GM23338 (cell line): ENCODE data around the gene DLG5. TPM values are rescaled to one million over a fixed set of nuclear protein-coding genes. Genes with fewer than 3 reads are reported as not detected.

Experiments
- ATAC-seq: fragments of 200-7000 bp; cut with Tn5 transposase; 3 replicates; pipeline ENCODE4 v1.9.1; 2020
- DNase-seq: peaks from one replicate; pipeline ENCODE4 v3.0.0-alpha.2; 2015; ENCODE audit warnings: low spot score
- H2AFZ ChIP-seq: fragments of 200-600 bp; sonication (generic); 2 replicates; pipeline ENCODE4 v1.8.0; 2016; ENCODE audit warnings: antibody characterized with exemption, mild to moderate bottlenecking, moderate library complexity
- H3F3A ChIP-seq: fragments of 200-600 bp; sonication (generic); replicated peaks from 2 replicates; pipeline ENCODE4 v1.8.0; 2017; ENCODE audit warnings: antibody characterized with exemption, mixed run types, low read depth
- H3K27ac ChIP-seq: fragments of 200-600 bp; sonication (generic); 2 replicates; pipeline ENCODE4 v1.6.1; 2016; ENCODE audit warnings: low read depth
- H3K27me3 ChIP-seq: fragments of 200-600 bp; sonication (generic); 2 replicates; pipeline ENCODE4 v1.8.0; 2016; ENCODE audit warnings: mild to moderate bottlenecking, mixed run types, moderate library complexity; ENCODE audit not compliant: insufficient read depth
- H3K36me3 ChIP-seq: fragments of 200-600 bp; sonication (generic); 2 replicates; pipeline ENCODE4 v1.8.0; 2016; ENCODE audit warnings: mild to moderate bottlenecking; ENCODE audit not compliant: insufficient read depth
- H3K4me1 ChIP-seq: fragments of 200-600 bp; sonication (generic); 2 replicates; pipeline ENCODE4 v1.8.0; 2016; ENCODE audit warnings: mild to moderate bottlenecking, moderate library complexity; ENCODE audit not compliant: insufficient read depth
- H3K4me2 ChIP-seq: fragments of 200-600 bp; sonication (generic); 2 replicates; pipeline ENCODE4 v1.7.1; 2017; ENCODE audit warnings: mixed run types
- H3K4me3 ChIP-seq: fragments of 200-600 bp; sonication (generic); 2 replicates; pipeline ENCODE4 v1.6.1; 2016; ENCODE audit warnings: mixed run types
- H3K79me2 ChIP-seq: fragments of 200-600 bp; sonication (generic); replicated peaks from 2 replicates; pipeline ENCODE4 v1.8.0; 2017; ENCODE audit warnings: mild to moderate bottlenecking; ENCODE audit not compliant: insufficient read depth
- H3K9me2 ChIP-seq: fragments of 200-600 bp; sonication (generic); 2 replicates; pipeline ENCODE4 v1.8.0; 2017; ENCODE audit not compliant: insufficient read depth
- H4K20me1 ChIP-seq: fragments of 200-600 bp; sonication (generic); replicated peaks from 2 replicates; pipeline ENCODE4 v1.8.0; 2017; ENCODE audit warnings: mild to moderate bottlenecking; ENCODE audit not compliant: insufficient read depth
- H3K27ac Mint-ChIP-seq: 2 replicates; pipeline ENCODE4 v1.8.0; 2020; ENCODE audit warnings: inconsistent platforms, mild to moderate bottlenecking, moderate library complexity, mixed read lengths
- H3K27me3 Mint-ChIP-seq: 3 replicates; pipeline ENCODE4 v1.8.0; 2022; ENCODE audit warnings: low read depth, mild to moderate bottlenecking, moderate library complexity, mixed read lengths, inconsistent platforms; ENCODE audit not compliant: insufficient read depth, poor library complexity
- H3K36me3 Mint-ChIP-seq: 3 replicates; pipeline ENCODE4 v1.8.0; 2021; ENCODE audit warnings: low read depth, mild to moderate bottlenecking, inconsistent platforms, moderate library complexity, mixed read lengths
- H3K4me1 Mint-ChIP-seq: 3 replicates; pipeline ENCODE4 v1.8.0; 2020; ENCODE audit warnings: mild to moderate bottlenecking, inconsistent platforms, mixed read lengths
- H3K4me3 Mint-ChIP-seq: 3 replicates; pipeline ENCODE4 v1.8.0; 2021; ENCODE audit warnings: moderate library complexity, mild to moderate bottlenecking, inconsistent platforms, mixed read lengths
- H3K9me3 Mint-ChIP-seq: 3 replicates; pipeline ENCODE4 v1.8.0; 2020; ENCODE audit warnings: moderate library complexity, mild to moderate bottlenecking, inconsistent platforms, mixed read lengths
- CREB1 ChIP-seq: fragments of 250-450 bp; sonication (Bioruptor Pico); IDR thresholded peaks from 2 replicates; pipeline ENCODE4 v1.5.0; 2020; ENCODE audit warnings: low read depth, mild to moderate bottlenecking, moderate library complexity
- EZH2 ChIP-seq: fragments of 200-600 bp; sonication (generic); IDR thresholded peaks from one replicate; pipeline ENCODE4 v1.8.0; 2017; ENCODE audit warnings: antibody characterized with exemption, mild to moderate bottlenecking, low read depth; ENCODE audit not compliant: unreplicated experiment
- EZH2phosphoT487 ChIP-seq: fragments of 200-600 bp; sonication (generic); IDR thresholded peaks from one replicate; pipeline ENCODE4 v1.8.1; 2018; ENCODE audit warnings: antibody characterized with exemption; ENCODE audit not compliant: unreplicated experiment
- JUNB ChIP-seq: IDR thresholded peaks from one replicate; pipeline ENCODE4 v1.6.1; 2016; ENCODE audit warnings: antibody characterized with exemption; ENCODE audit not compliant: unreplicated experiment
- NANOG ChIP-seq: IDR thresholded peaks from 2 replicates; pipeline ENCODE4 v1.6.1; 2016; ENCODE audit warnings: antibody characterized with exemption, borderline replicate concordance
- POLR2AphosphoS5 ChIP-seq: IDR thresholded peaks from 2 replicates; pipeline ENCODE4 v1.6.1; 2016; ENCODE audit warnings: antibody characterized with exemption, low read depth
- STAT1 ChIP-seq: IDR thresholded peaks from one replicate; pipeline ENCODE4 v1.6.1; 2016; ENCODE audit warnings: antibody characterized with exemption; ENCODE audit not compliant: unreplicated experiment
- ZNF114 ChIP-seq: fragments of 250-450 bp; sonication (Bioruptor Pico); IDR thresholded peaks from 2 replicates; pipeline ENCODE4 v1.5.0; 2020; ENCODE audit warnings: mild to moderate bottlenecking, moderate library complexity
- ZNF331 ChIP-seq: fragments of 250-450 bp; sonication (Bioruptor Pico); IDR thresholded peaks from 2 replicates; pipeline ENCODE4 v1.5.0; 2020; ENCODE audit warnings: low read depth, mild to moderate bottlenecking, moderate library complexity
- polyA plus RNA-seq: library from polyadenylated mRNA; unstranded; fragments of >200 nt; fragmentation: Nextera tagmentation; extraction: Ambion mirVana; gene quantifications from 2 replicates; pipeline ENCODE4 v1.2.1, GENCODE V29; 2016
- total RNA-seq: library from RNA; depleted of rRNA; stranded (reverse); fragments of >200 nt; shearing (Covaris generic); gene quantifications from 2 replicates; pipeline ENCODE4 v1.2.3, GENCODE V29; 2014
- TF ChIP-seq, protein P1 (sequence below): IDR thresholded peaks from 2 replicates; pipeline ENCODE4 v1.6.1; 2016; ENCODE audit warnings: antibody characterized with exemption
- TF ChIP-seq, protein P2 (sequence below), 2 experiments: fragments of 200-600 bp in 1 of 2; sonication (generic) in 1 of 2; conservative IDR thresholded peaks; 2 replicates each; pipeline versions ENCODE4 v1.5.1 to v1.6.1; 2016 to 2017; ENCODE audit warnings: antibody characterized with exemption in 2 of 2, low read depth in 2 of 2, mild to moderate bottlenecking in 2 of 2, moderate library complexity in 1 of 2
- TF ChIP-seq, protein P3 (sequence below): IDR thresholded peaks from one replicate; pipeline ENCODE4 v1.6.1; 2018; ENCODE audit warnings: antibody characterized with exemption; ENCODE audit not compliant: unreplicated experiment
- TF ChIP-seq, protein P4 (sequence below): fragments of 250-450 bp; sonication (Bioruptor Pico); IDR thresholded peaks from 2 replicates; pipeline ENCODE4 v1.5.0; 2020; ENCODE audit warnings: mild to moderate bottlenecking, moderate library complexity

DLG5 gene
- total and polyA plus RNA-seq, 2 experiments from 2014 or later, result 7.4 to 66.6 TPM

DNA sequence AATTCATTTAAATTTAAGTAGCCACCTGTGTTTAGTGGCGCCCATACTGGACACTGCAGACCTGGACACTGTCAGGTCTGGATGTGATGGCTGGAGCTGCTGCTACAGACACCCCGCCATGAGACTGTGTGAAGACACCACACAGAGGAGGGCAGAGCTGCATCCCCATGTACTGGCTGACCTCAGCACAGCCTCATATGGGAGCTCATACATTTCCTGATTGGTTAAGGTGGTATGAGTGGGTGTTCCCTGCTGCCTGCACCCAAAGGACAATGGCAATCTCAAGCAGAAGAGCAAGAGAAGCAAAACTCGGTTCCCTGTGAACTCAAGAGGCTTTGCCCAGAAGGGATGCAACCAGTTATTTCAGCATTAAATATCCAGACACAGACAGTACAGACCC is 60.0 kb downstream of the DLG5 start:
- peaks cover 17% of the 10 kb centered on the region for H3K27me3 Mint-ChIP-seq
- Histone ChIP-seq H3K27ac (no peak overlapping the region), H3K4me1 (peaks cover 36% of the 10 kb centered on the region), H3K4me2 (no peak overlapping the region), H3K27me3 (no peaks in the 10 kb centered on the region), H4K20me1 (0 out of 2 replicates have a peak, but pooled peaks cover 3% of the 10 kb centered on the region), H3K9me2 (no peaks in the 10 kb centered on the region), H3K4me3 (no peak overlapping the region), H3K79me2 (peaks cover 15% of the 10 kb centered on the region), H2AFZ (no peak overlapping the region), H3F3A (0 out of 2 replicates have a peak, but pooled peaks cover 2% of the 10 kb centered on the region), H3K36me3 (no peaks in the 10 kb centered on the region)
- no peak overlapping the region for H3K4me3 Mint-ChIP-seq
- H3K36me3 Mint-ChIP-seq, result peaks cover 37% of the 10 kb centered on the region
- TF ChIP-seq STAT1, result no peak
- TF ChIP-seq, protein P1, sequence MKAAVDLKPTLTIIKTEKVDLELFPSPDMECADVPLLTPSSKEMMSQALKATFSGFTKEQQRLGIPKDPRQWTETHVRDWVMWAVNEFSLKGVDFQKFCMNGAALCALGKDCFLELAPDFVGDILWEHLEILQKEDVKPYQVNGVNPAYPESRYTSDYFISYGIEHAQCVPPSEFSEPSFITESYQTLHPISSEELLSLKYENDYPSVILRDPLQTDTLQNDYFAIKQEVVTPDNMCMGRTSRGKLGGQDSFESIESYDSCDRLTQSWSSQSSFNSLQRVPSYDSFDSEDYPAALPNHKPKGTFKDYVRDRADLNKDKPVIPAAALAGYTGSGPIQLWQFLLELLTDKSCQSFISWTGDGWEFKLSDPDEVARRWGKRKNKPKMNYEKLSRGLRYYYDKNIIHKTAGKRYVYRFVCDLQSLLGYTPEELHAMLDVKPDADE, result no peak
- no peak for TF ChIP-seq POLR2AphosphoS5
- TF ChIP-seq, protein P2, sequence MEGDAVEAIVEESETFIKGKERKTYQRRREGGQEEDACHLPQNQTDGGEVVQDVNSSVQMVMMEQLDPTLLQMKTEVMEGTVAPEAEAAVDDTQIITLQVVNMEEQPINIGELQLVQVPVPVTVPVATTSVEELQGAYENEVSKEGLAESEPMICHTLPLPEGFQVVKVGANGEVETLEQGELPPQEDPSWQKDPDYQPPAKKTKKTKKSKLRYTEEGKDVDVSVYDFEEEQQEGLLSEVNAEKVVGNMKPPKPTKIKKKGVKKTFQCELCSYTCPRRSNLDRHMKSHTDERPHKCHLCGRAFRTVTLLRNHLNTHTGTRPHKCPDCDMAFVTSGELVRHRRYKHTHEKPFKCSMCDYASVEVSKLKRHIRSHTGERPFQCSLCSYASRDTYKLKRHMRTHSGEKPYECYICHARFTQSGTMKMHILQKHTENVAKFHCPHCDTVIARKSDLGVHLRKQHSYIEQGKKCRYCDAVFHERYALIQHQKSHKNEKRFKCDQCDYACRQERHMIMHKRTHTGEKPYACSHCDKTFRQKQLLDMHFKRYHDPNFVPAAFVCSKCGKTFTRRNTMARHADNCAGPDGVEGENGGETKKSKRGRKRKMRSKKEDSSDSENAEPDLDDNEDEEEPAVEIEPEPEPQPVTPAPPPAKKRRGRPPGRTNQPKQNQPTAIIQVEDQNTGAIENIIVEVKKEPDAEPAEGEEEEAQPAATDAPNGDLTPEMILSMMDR (conservative IDR thresholded peaks at IDR 0.05; ENCODE audit: low read depth in 2 of 2), result no peak
- TF ChIP-seq, protein P3, sequence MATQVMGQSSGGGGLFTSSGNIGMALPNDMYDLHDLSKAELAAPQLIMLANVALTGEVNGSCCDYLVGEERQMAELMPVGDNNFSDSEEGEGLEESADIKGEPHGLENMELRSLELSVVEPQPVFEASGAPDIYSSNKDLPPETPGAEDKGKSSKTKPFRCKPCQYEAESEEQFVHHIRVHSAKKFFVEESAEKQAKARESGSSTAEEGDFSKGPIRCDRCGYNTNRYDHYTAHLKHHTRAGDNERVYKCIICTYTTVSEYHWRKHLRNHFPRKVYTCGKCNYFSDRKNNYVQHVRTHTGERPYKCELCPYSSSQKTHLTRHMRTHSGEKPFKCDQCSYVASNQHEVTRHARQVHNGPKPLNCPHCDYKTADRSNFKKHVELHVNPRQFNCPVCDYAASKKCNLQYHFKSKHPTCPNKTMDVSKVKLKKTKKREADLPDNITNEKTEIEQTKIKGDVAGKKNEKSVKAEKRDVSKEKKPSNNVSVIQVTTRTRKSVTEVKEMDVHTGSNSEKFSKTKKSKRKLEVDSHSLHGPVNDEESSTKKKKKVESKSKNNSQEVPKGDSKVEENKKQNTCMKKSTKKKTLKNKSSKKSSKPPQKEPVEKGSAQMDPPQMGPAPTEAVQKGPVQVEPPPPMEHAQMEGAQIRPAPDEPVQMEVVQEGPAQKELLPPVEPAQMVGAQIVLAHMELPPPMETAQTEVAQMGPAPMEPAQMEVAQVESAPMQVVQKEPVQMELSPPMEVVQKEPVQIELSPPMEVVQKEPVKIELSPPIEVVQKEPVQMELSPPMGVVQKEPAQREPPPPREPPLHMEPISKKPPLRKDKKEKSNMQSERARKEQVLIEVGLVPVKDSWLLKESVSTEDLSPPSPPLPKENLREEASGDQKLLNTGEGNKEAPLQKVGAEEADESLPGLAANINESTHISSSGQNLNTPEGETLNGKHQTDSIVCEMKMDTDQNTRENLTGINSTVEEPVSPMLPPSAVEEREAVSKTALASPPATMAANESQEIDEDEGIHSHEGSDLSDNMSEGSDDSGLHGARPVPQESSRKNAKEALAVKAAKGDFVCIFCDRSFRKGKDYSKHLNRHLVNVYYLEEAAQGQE, result no peak
- no peak for TF ChIP-seq ZNF331 (CRISPR knock-in tag)
- no peak for TF ChIP-seq EZH2phosphoT487
- TF ChIP-seq ZNF114 (CRISPR knock-in tag), result no peak
- no peak for TF ChIP-seq CREB1
- TF ChIP-seq, protein P4, sequence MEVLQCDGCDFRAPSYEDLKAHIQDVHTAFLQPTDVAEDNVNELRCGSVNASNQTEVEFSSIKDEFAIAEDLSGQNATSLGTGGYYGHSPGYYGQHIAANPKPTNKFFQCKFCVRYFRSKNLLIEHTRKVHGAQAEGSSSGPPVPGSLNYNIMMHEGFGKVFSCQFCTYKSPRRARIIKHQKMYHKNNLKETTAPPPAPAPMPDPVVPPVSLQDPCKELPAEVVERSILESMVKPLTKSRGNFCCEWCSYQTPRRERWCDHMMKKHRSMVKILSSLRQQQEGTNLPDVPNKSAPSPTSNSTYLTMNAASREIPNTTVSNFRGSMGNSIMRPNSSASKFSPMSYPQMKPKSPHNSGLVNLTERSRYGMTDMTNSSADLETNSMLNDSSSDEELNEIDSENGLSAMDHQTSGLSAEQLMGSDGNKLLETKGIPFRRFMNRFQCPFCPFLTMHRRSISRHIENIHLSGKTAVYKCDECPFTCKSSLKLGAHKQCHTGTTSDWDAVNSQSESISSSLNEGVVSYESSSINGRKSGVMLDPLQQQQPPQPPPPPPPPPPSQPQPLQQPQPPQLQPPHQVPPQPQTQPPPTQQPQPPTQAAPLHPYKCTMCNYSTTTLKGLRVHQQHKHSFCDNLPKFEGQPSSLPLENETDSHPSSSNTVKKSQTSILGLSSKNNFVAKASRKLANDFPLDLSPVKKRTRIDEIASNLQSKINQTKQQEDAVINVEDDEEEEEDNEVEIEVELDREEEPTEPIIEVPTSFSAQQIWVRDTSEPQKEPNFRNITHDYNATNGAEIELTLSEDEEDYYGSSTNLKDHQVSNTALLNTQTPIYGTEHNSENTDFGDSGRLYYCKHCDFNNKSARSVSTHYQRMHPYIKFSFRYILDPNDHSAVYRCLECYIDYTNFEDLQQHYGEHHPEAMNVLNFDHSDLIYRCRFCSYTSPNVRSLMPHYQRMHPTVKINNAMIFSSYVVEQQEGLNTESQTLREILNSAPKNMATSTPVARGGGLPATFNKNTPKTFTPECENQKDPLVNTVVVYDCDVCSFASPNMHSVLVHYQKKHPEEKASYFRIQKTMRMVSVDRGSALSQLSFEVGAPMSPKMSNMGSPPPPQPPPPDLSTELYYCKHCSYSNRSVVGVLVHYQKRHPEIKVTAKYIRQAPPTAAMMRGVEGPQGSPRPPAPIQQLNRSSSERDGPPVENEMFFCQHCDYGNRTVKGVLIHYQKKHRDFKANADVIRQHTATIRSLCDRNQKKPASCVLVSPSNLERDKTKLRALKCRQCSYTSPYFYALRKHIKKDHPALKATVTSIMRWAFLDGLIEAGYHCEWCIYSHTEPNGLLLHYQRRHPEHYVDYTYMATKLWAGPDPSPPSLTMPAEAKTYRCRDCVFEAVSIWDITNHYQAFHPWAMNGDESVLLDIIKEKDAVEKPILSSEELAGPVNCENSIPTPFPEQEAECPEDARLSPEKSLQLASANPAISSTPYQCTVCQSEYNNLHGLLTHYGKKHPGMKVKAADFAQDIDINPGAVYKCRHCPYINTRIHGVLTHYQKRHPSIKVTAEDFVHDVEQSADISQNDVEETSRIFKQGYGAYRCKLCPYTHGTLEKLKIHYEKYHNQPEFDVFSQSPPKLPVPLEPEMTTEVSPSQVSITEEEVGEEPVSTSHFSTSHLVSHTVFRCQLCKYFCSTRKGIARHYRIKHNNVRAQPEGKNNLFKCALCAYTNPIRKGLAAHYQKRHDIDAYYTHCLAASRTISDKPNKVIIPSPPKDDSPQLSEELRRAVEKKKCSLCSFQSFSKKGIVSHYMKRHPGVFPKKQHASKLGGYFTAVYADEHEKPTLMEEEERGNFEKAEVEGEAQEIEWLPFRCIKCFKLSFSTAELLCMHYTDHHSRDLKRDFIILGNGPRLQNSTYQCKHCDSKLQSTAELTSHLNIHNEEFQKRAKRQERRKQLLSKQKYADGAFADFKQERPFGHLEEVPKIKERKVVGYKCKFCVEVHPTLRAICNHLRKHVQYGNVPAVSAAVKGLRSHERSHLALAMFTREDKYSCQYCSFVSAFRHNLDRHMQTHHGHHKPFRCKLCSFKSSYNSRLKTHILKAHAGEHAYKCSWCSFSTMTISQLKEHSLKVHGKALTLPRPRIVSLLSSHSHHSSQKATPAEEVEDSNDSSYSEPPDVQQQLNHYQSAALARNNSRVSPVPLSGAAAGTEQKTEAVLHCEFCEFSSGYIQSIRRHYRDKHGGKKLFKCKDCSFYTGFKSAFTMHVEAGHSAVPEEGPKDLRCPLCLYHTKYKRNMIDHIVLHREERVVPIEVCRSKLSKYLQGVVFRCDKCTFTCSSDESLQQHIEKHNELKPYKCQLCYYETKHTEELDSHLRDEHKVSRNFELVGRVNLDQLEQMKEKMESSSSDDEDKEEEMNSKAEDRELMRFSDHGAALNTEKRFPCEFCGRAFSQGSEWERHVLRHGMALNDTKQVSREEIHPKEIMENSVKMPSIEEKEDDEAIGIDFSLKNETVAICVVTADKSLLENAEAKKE (CRISPR knock-in tag), result no peak
- no peak for TF ChIP-seq JUNB
- no peak for TF ChIP-seq NANOG
- TF ChIP-seq EZH2, result no peak
- ATAC-seq, result peak; percentile 30
- no peaks in the 10 kb centered on the region for H3K9me3 Mint-ChIP-seq
- peak overlapping the region; percentile 43; the same call in 1 of the 2 replicates for H3K27ac Mint-ChIP-seq
- H3K4me1 Mint-ChIP-seq, result peaks cover 67% of the 10 kb centered on the region
- DNase-seq, result no peak
